Activated CD4-positive, alpha-beta T cell treated with anti-CD3 and anti-CD28 coated beads for 36 hours (primary cell): ENCODE measurements around the gene PAK5. TPM values are rescaled to one million over a fixed set of nuclear protein-coding genes. Genes with fewer than 3 reads are reported as not detected.

Experiments used
- ATAC-seq: fragments of 200-7000 bp; cut with Tn5 transposase; one replicate; pipeline ENCODE4 v1.10.0; 2021; ENCODE audit warnings: mild to moderate bottlenecking, moderate library complexity
- CTCF ChIA-PET: fragments of 350-600 bp; sonication (Branson Sonifier 250); formaldehyde crosslinking; loops from one replicate; lab custom pipeline; 2021; ENCODE audit warnings: antibody characterized with exemption; lab: Charles Lee
- POLR2A ChIA-PET: fragments of 350-600 bp; sonication (Branson Sonifier 250); formaldehyde crosslinking; loops from one replicate; lab custom pipeline; 2021; ENCODE audit warnings: antibody characterized with exemption, inconsistent platforms; lab: Charles Lee
- DNase-seq: peaks from one replicate; pipeline ENCODE4 v3.0.0-alpha.2; 2020
- H3K27ac Mint-ChIP-seq: one replicate; pipeline ENCODE4 v1.8.0; 2021; ENCODE audit warnings: mixed read lengths
- H3K27me3 Mint-ChIP-seq: one replicate; pipeline ENCODE4 v1.8.0; 2021; ENCODE audit warnings: mixed read lengths
- H3K36me3 Mint-ChIP-seq: one replicate; pipeline ENCODE4 v1.8.0; 2021; ENCODE audit warnings: low read depth, mixed read lengths
- H3K4me1 Mint-ChIP-seq: one replicate; pipeline ENCODE4 v1.8.0; 2021; ENCODE audit warnings: mixed read lengths
- H3K4me3 Mint-ChIP-seq: one replicate; pipeline ENCODE4 v1.8.0; 2021; ENCODE audit warnings: mild to moderate bottlenecking, moderate library complexity, mixed read lengths
- H3K9me3 Mint-ChIP-seq: one replicate; pipeline ENCODE4 v1.8.0; 2021; ENCODE audit warnings: low read depth, mixed read lengths
- intact Hi-C, 2 experiments: fragments of 100-400 bp; cut with DNase I in 1 of 2; cut with micrococcal nuclease in 1 of 2; formaldehyde crosslinking; loops; one replicate each; pipeline versions ENCODE4 v1.14.2 to v1.15.1; 2022 to 2024; cut with DNase I, micrococcal nuclease
- total RNA-seq, 2 experiments: library from RNA; stranded (reverse); gene quantifications; one replicate each; pipeline ENCODE4 v1.2.3, GENCODE V29; 2021

PAK5 gene
- total RNA-seq, 2 experiments from 2014 or later, result not detected

DNA sequence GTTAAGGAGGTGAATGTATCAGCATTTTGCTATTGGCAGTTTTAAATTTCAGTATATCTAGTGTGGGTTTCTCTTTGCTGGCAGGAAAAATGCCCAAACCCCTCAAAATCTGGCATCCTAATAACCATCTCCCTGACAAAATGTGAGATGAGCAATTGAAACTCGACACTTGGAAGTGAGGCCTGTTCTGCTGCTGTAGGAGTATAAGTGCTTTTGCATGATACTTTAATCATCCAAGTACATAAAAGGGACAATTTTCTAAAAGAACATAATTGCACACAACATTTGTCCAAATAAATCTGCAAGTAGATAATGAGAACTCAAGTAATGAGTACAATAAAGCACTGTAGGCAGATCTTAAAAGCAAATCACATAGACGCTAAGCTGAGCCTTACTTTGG is 288.0 kb downstream of the PAK5 start:
- Mint-ChIP-seq H3K27ac (no peak overlapping the region), H3K36me3 (no peaks in the 10 kb centered on the region), H3K9me3 (no peaks in the 10 kb centered on the region), H3K4me1 (no peaks in the 10 kb centered on the region), H3K4me3 (no peak overlapping the region), H3K27me3 (peaks cover 3% of the 10 kb centered on the region)
- POLR2A ChIA-PET, result no interaction called here
- DNase-seq (no peak), ATAC-seq (no peak)
- intact Hi-C loops, result no loop called here
- CTCF ChIA-PET, result no interaction called here

GRCh38 chr20:9550283-9550682 is 288.6 kb downstream of the PAK5 start:
- CTCF ChIA-PET, result no interaction called here
- H3K4me1 Mint-ChIP-seq, result no peaks in the 10 kb centered on the region

GRCh38 chr20:9543214-9543613 is 295.7 kb downstream of the PAK5 start:
- DNase-seq (no peak), ATAC-seq (no peak)
- no peak overlapping the region for H3K27ac Mint-ChIP-seq
- ChIA-PET POLR2A (no interaction called here), CTCF (no interaction called here)
- intact Hi-C loops, result no loop called here
- no peaks in the 10 kb centered on the region for H3K4me1 Mint-ChIP-seq
- no peaks in the 10 kb centered on the region for H3K36me3 Mint-ChIP-seq
- H3K4me3 Mint-ChIP-seq, result no peak overlapping the region
- H3K9me3 Mint-ChIP-seq, result no peaks in the 10 kb centered on the region
- peaks cover 3% of the 10 kb centered on the region for H3K27me3 Mint-ChIP-seq

More at GRCh38 chr20:9550283-9550682, 288.6 kb downstream of the PAK5 start:
- peaks cover 3% of the 10 kb centered on the region for H3K27me3 Mint-ChIP-seq
- no peak overlapping the region for H3K4me3 Mint-ChIP-seq
- POLR2A ChIA-PET, result no interaction called here
- DNase-seq (no peak), ATAC-seq (no peak)
- intact Hi-C loops, result no loop called here
- no peak overlapping the region for H3K27ac Mint-ChIP-seq
- no peaks in the 10 kb centered on the region for H3K36me3 Mint-ChIP-seq
- H3K9me3 Mint-ChIP-seq, result no peaks in the 10 kb centered on the region

GRCh38 chr20:9535449-9535848 is 303.4 kb downstream of the PAK5 start:
- no peaks in the 10 kb centered on the region for H3K4me1 Mint-ChIP-seq
- no peaks in the 10 kb centered on the region for H3K9me3 Mint-ChIP-seq
- H3K27me3 Mint-ChIP-seq, result peaks cover 2% of the 10 kb centered on the region
- no peaks in the 10 kb centered on the region for H3K36me3 Mint-ChIP-seq
- DNase-seq, result no peak
- no peak overlapping the region for H3K4me3 Mint-ChIP-seq
- POLR2A ChIA-PET, result no interaction called here
- no peak overlapping the region for H3K27ac Mint-ChIP-seq
- CTCF ChIA-PET, result no interaction called here
- ATAC-seq, result no peak
- intact Hi-C loops, result no loop called here

DNA sequence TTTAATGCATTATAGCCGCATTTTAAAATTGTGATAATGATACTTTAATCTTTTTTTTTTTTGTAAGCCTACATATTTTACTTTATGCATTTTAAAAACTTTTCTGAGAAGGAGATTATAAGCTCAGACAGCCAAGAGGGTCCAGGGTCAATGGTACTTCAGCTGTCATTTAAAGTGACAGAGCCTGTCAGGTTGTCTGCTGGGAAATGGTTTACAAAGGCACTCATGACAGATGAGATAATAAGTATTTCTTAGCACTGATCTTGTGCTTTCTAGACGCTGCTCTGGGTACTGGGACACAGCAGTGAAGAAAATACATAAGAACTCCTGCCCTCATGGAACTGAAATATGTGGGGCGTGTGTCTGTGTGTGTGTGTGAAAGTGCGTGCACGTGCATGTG is 304.9 kb downstream of the PAK5 start:
- Mint-ChIP-seq H3K27me3 (peaks cover 3% of the 10 kb centered on the region), H3K27ac (no peak overlapping the region), H3K4me3 (no peak overlapping the region), H3K36me3 (no peaks in the 10 kb centered on the region), H3K4me1 (no peaks in the 10 kb centered on the region), H3K9me3 (no peaks in the 10 kb centered on the region)
- DNase-seq (no peak), ATAC-seq (no peak)
- ChIA-PET CTCF (no interaction called here), POLR2A (no interaction called here)
- intact Hi-C loops, result no loop called here

DNA sequence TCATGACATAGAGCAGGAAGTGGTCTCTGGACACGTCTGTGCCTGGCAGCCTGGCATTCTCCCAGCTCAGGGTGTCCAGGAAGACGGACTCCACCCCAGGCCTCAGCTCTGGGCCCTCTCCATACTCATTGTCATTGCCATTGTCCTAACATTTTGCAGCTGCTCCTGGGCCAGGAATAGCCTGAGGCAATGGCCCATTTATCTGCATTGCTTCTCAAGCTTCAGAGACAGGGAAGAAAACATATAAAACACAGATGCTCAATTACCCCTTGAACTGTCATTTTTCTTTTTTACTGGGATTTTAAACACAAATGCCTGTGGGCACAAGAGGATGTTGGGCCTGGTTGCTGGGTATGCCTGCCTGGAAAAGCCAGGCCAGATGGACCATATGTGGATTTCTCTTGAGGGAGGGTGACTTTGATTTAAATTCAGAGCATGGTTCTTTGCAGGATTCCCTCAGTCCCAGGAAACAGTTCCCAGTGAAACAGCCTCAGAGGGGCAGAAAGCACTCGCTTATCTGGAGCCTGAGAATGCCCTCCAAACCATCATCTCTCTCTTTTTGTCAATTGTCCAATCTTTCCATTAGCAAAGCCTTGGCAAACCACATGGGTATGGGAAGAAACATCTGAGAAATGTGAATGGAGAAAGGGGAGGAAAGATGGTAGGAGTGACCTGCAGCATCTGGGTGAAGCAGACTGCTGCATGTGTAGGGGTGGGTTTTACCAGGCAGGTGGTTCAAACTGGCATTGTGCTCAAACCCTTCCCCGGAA is 306.6 kb downstream of the PAK5 start:
- no peaks in the 10 kb centered on the region for H3K4me1 Mint-ChIP-seq
- H3K27ac Mint-ChIP-seq, result no peak overlapping the region
- intact Hi-C loops, result no loop called here
- ATAC-seq, result no peak
- CTCF ChIA-PET, result interaction anchor here (0.7 kb wide), 1 partner anchor 9 kb away, joined by 3 read pairs; no protein-coding TSS in a partner anchor
- no peak overlapping the region for H3K4me3 Mint-ChIP-seq
- H3K9me3 Mint-ChIP-seq, result no peaks in the 10 kb centered on the region
- no peak for DNase-seq
- POLR2A ChIA-PET, result no interaction called here
- peaks cover 3% of the 10 kb centered on the region for H3K27me3 Mint-ChIP-seq
- no peaks in the 10 kb centered on the region for H3K36me3 Mint-ChIP-seq

DNA sequence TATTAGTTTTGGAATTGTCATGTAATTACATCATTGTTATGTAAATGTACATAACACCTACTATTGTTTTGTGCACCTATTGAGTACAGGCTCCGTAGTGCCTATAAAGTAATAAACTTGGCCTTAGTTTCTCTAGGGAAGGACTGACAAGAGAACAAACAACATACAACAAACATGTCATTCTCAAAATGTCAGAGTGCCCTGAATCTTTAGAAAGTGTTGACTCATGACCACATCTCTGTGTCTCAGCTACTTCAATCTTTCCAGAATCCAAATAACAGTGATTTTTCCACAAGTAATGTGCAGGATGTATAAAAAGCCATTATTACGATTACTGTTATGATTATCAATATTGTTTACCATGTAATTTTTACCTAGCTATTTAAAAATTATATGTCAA is 307.3 kb downstream of the PAK5 start:
- CTCF ChIA-PET, result interaction anchor here (0.7 kb wide), 1 partner anchor 10 kb away, joined by 3 read pairs; no protein-coding TSS in a partner anchor
- Mint-ChIP-seq H3K36me3 (no peaks in the 10 kb centered on the region), H3K27ac (no peak overlapping the region), H3K4me1 (no peaks in the 10 kb centered on the region), H3K9me3 (no peaks in the 10 kb centered on the region), H3K4me3 (no peak overlapping the region), H3K27me3 (peaks cover 2% of the 10 kb centered on the region)
- no peak for ATAC-seq
- no peak for DNase-seq
- intact Hi-C loops, result no loop called here
- POLR2A ChIA-PET, result no interaction called here

DNA sequence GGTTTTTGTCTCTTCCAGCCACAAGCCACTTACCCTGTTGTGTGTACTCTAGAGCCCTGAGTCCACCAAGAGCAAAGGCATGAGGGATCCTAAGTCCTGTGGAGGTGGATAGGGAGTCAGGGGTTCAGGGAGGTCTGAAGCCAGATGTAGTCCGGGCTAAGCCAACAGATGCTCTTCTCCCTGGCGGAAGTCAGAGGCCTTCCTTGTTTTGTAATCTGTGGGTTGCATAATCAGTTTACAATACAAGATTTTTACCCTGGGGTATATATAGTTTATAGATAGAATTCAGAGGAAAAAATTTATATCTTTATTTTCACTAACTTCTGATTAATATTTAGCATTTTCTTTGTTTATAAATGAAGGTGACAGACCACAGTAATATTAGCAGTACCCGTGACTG is 315.2 kb downstream of the PAK5 start:
- Mint-ChIP-seq H3K27me3 (peaks cover 10% of the 10 kb centered on the region), H3K4me1 (no peaks in the 10 kb centered on the region), H3K27ac (no peak overlapping the region), H3K4me3 (no peak overlapping the region), H3K9me3 (no peaks in the 10 kb centered on the region), H3K36me3 (no peaks in the 10 kb centered on the region)
- ATAC-seq (no peak), DNase-seq (no peak)
- ChIA-PET CTCF (no interaction called here), POLR2A (no interaction called here)
- intact Hi-C loops, result no loop called here

DNA sequence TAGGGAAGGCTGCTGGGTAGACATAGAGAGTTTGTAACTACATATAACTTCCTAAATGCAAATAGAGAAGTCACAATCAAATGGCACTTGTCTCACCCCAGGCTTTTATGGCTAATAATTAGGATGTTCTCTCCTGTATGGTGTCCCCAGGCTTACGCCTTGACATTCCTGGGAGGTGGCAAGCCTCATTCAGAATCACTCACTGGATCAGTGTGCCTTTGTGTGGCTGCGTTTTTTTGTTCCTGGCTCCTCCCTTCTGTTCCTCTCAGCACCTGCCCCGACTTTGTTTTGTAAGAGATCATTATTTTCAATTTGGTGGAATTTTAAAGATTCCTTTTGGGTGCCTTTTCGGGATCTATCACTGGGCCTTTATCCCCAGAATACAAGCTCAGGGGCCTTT is 318.8 kb downstream of the PAK5 start:
- ATAC-seq (no peak), DNase-seq (no peak)
- CTCF ChIA-PET, result no interaction called here
- POLR2A ChIA-PET, result no interaction called here
- peaks cover 39% of the 10 kb centered on the region for H3K27me3 Mint-ChIP-seq
- no peaks in the 10 kb centered on the region for H3K4me1 Mint-ChIP-seq
- no peaks in the 10 kb centered on the region for H3K36me3 Mint-ChIP-seq
- no peak overlapping the region for H3K27ac Mint-ChIP-seq
- no peak overlapping the region for H3K4me3 Mint-ChIP-seq
- intact Hi-C loops, result no loop called here
- H3K9me3 Mint-ChIP-seq, result no peaks in the 10 kb centered on the region

DNA sequence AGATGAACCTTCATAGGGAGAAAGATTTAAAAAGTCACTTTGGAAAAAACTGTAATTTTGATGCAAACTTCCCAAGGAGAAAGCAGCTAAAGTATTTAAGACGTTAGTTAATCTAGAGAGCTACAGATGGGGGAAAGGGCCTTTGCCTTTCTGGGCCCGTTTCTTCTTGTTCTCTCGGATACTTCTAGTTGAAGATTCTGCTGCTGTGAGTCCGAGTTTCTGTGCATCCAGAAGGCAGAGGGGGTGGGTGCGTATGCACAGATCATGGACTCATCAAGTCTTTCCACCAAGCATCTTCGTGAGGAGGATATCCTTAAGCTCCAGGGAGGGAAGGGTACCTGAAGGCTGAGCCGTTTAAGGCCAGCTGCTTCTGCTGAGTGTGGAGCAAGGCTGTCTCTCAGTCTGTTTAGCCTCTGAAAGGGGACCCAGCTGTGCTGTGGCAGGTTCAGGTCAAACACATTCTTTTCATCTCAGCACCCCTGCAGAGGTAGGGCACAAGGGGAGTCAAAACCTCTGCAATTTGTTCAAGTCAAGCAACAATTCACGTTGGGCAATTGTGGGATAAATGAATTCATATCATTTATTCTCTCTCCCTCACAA is 320.2 kb downstream of the PAK5 start:
- ATAC-seq (no peak), DNase-seq (no peak)
- Mint-ChIP-seq H3K9me3 (no peaks in the 10 kb centered on the region), H3K27ac (no peak overlapping the region), H3K4me3 (no peak overlapping the region), H3K4me1 (no peaks in the 10 kb centered on the region), H3K27me3 (peaks cover 52% of the 10 kb centered on the region), H3K36me3 (no peaks in the 10 kb centered on the region)
- intact Hi-C loops, result no loop called here
- CTCF ChIA-PET, result no interaction called here
- POLR2A ChIA-PET, result interaction anchor here (0.7 kb wide), 1 partner anchor 733 kb away, joined by 3 read pairs; no protein-coding TSS in a partner anchor

- no peaks in the 10 kb centered on the region for H3K4me1 Mint-ChIP-seq
- H3K27me3 Mint-ChIP-seq, result peaks cover 55% of the 10 kb centered on the region
- no peaks in the 10 kb centered on the region for H3K9me3 Mint-ChIP-seq
- no peak overlapping the region for H3K27ac Mint-ChIP-seq
- no peak for ATAC-seq
- no peak overlapping the region for H3K4me3 Mint-ChIP-seq
- DNase-seq, result no peak
- H3K36me3 Mint-ChIP-seq, result no peaks in the 10 kb centered on the region
- ChIA-PET CTCF (no interaction called here), POLR2A (no interaction called here)
- intact Hi-C loops, result no loop called here
Observed at GRCh38 chr20:9517297-9518162, 321.3 kb downstream of the PAK5 start.
